GM13976 (cell line): ENCODE results near the gene P2RY4.

Experiments
- DNase-seq: peaks from one replicate; pipeline ENCODE4 v3.0.0; 2012; ENCODE audit warnings: low spot score
- in situ Hi-C: fragments of 300-500 bp; cut with MboI; formaldehyde crosslinking; loops from one replicate; pipeline ENCODE4 v1.12.0; 2022; ENCODE audit warnings: low sequenced_read_pairs, mixed read lengths, inconsistent platforms; ENCODE audit not compliant: unreplicated experiment
- TF ChIP-seq, protein P1 (sequence below): IDR thresholded peaks from 2 replicates; pipeline ENCODE4 v1.5.1; 2012; ENCODE audit warnings: borderline replicate concordance, mild to moderate bottlenecking; ENCODE audit not compliant: insufficient read depth; ENCODE audit errors: extremely low read depth, missing control alignments, control extremely low read depth

P2RY4 gene

DNA sequence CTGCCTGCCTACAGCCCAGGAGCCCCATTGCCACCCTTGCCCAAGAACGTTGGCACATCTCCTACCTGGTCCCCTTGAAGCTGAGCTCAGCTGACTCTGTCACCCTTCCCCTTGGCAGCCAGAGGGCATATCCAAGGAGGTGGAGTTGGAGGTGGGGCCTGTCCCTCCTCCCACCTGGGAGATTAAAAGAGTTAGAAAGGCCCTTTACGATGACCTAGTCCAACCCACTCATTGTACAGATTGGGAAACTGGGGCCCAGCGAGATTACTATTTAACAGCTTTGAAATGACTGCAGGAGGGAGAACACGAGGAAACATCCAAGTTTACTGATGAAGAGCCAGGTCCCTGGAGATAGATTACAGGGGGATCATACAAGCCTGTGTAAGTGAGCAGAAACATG lies at the start of gene P2RY4:
Gene P2RY4 (minus strand): TSS at position 101 of the 400 bp plus-strand sequence. CDS start 580 bp downstream, outside the sequence.
- in situ Hi-C loops, result no loop called here
- TF ChIP-seq, protein P1, sequence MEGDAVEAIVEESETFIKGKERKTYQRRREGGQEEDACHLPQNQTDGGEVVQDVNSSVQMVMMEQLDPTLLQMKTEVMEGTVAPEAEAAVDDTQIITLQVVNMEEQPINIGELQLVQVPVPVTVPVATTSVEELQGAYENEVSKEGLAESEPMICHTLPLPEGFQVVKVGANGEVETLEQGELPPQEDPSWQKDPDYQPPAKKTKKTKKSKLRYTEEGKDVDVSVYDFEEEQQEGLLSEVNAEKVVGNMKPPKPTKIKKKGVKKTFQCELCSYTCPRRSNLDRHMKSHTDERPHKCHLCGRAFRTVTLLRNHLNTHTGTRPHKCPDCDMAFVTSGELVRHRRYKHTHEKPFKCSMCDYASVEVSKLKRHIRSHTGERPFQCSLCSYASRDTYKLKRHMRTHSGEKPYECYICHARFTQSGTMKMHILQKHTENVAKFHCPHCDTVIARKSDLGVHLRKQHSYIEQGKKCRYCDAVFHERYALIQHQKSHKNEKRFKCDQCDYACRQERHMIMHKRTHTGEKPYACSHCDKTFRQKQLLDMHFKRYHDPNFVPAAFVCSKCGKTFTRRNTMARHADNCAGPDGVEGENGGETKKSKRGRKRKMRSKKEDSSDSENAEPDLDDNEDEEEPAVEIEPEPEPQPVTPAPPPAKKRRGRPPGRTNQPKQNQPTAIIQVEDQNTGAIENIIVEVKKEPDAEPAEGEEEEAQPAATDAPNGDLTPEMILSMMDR, result no peak
- DNase-seq, result no peak

DNA sequence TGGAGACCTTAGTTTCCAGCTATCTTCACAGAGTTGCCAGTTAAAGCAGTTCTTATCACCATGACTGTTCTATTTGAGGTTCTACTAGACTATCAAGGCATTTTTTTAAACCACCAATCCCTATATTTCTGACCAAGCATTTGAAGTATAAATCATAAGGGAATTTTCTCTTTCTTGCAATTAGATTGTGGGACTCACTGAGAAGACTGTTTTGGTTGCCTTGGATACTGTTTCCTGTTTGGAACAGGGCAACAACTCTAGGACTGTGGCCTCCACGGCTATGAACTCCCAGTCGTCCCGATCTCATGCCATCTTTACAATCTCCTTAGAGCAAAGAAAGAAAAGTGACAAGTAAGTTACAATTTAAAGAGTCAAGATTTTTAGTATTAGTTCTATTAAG lies 41.7 kb upstream of the P2RY4 start:
- in situ Hi-C loops, result no loop called here
- no peak for DNase-seq
- TF ChIP-seq, protein P1, result no peak

DNA sequence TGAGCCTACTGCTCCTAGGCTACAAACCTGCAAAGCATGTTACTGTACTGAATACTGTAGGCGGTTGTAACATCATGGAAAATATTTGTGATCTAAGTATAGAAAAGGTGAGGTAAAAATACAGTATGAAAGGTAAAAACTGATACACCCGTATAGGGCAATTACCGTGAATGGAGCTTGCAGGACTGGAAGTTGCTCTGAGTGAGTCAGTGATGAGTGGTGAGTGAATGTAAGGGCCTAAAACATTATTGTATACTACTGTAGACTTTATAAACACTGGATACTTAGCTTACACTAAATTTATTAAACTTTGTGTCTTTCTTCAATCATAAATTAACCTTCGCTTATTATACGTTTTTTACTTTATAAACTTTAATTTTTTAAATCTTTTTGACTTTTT lies 33.6 kb upstream of the P2RY4 start:
- TF ChIP-seq, protein P1, result no peak
- no peak for DNase-seq
- in situ Hi-C loops, result no loop called here

DNA sequence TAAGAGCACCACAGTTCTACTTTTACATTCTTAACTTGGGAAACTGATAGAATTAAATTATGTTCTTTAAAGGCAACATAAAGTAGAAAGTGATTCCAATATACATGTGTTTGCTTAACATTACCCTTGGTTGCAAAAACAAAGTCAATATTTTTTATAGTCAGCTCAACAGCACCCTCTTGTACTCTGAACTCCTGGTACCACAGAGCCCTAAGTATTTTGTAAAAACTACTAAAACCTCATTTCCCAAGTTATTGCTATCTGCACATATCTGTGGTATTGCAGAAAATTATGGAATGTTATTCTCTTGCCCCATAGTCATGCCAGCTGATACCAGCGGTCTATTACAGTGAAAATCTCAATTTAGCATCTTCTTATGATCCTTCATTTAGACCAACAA lies 32.8 kb upstream of the P2RY4 start:
- no peak for DNase-seq
- TF ChIP-seq, protein P1, result no peak
- in situ Hi-C loops, result no loop called here

DNA sequence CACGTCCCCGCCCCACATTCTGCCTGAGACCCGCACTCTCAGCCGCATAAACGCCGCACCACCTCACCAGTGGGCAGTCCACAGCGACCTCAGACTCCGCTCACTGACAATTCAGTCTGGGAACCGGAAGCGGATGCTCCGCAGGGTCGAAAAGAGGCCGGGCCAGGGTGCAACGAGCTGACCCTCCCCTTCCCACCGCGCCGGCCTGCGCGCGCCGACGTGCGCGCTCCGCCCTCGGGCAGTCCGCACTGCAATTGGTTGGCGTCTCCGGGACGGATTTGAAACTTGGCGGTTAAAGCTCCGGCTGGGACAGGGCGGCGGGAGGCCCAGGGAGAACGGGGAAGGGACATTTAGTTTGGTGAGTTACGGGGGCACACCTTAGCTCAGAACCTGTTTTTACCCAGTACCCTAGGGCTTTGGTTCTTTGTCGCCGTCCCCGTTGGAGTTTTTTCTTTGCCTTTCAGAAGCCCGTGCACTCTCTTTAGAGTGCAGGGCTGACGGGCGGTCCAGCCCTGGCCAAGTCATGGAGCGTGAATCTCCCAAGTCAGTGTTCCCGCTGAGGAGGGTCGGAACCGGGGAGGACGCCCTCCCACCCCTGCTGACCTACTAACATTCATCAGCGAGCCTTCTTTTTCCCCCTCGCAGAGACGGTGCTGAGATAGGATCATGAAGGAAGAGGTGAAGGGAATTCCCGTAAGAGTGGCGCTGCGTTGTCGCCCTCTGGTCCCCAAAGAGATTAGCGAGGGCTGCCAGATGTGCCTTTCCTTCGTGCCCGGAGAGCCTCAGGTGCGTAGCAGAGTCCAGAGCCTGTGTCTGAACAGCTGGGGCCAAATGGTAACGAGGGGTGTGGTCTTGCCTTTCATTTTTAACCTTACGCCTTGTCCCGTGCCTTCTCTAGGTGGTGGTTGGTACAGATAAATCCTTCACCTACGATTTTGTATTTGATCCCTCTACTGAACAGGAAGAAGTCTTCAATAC lies 30.1 kb upstream of the P2RY4 start, which contains the start of the genes KIF4A and PDZD11:
Gene KIF4A (plus strand): TSS at position 312 of the 978 bp plus-strand sequence. CDS start 355 bp downstream, at position 667.
Gene PDZD11 (minus strand): TSS at position 135 of the 978 bp plus-strand sequence. CDS start 586 bp downstream, outside the sequence.
- in situ Hi-C loops, result no loop called here
- TF ChIP-seq, protein P1, result no peak
- DNase-seq, result peak; percentile 92

DNA sequence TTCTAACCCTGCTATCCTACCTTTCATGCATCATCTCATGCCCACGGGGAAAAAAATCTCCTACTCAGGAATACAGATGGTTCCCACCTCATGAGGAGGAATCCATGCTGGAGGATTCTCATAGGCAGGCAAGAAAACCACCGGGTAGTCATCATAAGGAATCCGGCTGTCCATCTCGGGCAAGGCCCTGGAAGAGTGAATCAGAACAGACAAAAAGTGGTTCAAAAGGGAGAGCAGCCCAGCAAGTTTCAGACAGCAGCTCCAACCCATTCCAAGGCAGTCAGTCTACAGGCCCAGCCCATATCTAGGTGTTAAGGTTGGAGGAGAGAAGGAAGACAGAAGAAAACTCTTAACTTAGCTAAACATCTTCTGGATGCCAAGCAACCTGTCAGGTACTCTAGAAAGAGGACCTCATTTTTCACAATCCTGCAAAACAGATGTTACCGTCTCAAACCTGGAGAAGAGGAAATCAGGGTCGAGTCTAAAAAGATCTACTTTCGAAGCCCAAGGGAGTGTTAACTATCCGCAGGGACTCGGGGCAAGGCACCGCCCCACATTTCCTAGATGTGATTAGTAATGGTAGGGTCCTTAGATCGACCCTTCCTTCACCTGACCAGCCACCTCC lies 29.3 kb upstream of the P2RY4 start:
- no peak for DNase-seq
- in situ Hi-C loops, result no loop called here
- TF ChIP-seq, protein P1, result no peak
